H1 (cell line): Measurements from ENCODE around the gene GPSM1. TPM values are rescaled to one million over a fixed set of nuclear protein-coding genes. Genes with fewer than 3 reads are reported as not detected.

Experiments used
- CTCF ChIA-PET: fragments of 300-600 bp; sonication (Branson Sonifier 250); formaldehyde crosslinking; loops from one replicate; lab custom pipeline; 2021; ENCODE audit not compliant: partially characterized antibody; lab: Charles Lee
- POLR2A ChIA-PET: fragments of 300-600 bp; sonication (Branson Sonifier 250); formaldehyde crosslinking; loops from one replicate; lab custom pipeline; 2021; ENCODE audit warnings: inconsistent platforms; ENCODE audit not compliant: partially characterized antibody; lab: Charles Lee
- DNase-seq, 2 experiments: peaks; one replicate each; pipeline versions ENCODE4 v3.0.0 to v3.0.0-alpha.2; 2010 to 2022; ENCODE audit warnings: low spot score in 2 of 2, low read depth in 1 of 2, mixed read lengths in 1 of 2
- FAIRE-seq: peaks from 2 replicates; lab custom pipeline; 2011; peaks lifted over from hg19 to GRCh38; lab: Jason Lieb, UNC
- H2AFZ ChIP-seq: 2 replicates; pipeline ENCODE4 v1.8.1; 2012; ENCODE audit warnings: low read length, inconsistent platforms
- H2AK5ac ChIP-seq: 2 replicates; pipeline ENCODE4 v1.6.1; 2013; ENCODE audit warnings: low read depth, low read length
- H2BK120ac ChIP-seq: replicated peaks from 2 replicates; pipeline ENCODE3; 2013; ENCODE audit warnings: low read depth, low read length, inconsistent platforms
- H2BK12ac ChIP-seq: 2 replicates; pipeline ENCODE4 v1.6.1; 2013; ENCODE audit warnings: low read depth, low read length
- H2BK15ac ChIP-seq: 2 replicates; pipeline ENCODE4 v1.6.1; 2013; ENCODE audit warnings: low read length
- H2BK20ac ChIP-seq: 2 replicates; pipeline ENCODE4 v1.6.1; 2013; ENCODE audit warnings: low read length
- H2BK5ac ChIP-seq: 2 replicates; pipeline ENCODE4 v1.6.1; 2013; ENCODE audit warnings: low read depth, low read length
- H3K14ac ChIP-seq: 2 replicates; pipeline ENCODE4 v1.6.1; 2013; ENCODE audit warnings: inconsistent platforms; ENCODE audit not compliant: insufficient read length
- H3K18ac ChIP-seq: 2 replicates; pipeline ENCODE4 v1.6.1; 2013; ENCODE audit warnings: low read length; ENCODE audit errors: extremely low read depth
- H3K23ac ChIP-seq: 2 replicates; pipeline ENCODE4 v1.6.1; 2013; ENCODE audit warnings: inconsistent platforms; ENCODE audit not compliant: insufficient read length
- H3K23me2 ChIP-seq: 2 replicates; pipeline ENCODE4 v1.6.1; 2013; ENCODE audit warnings: low read depth, low read length
- H3K27ac ChIP-seq: 2 replicates; pipeline ENCODE4 v1.6.1; 2011; ENCODE audit warnings: low read depth, low read length, inconsistent platforms
- H3K27me3 ChIP-seq, 4 experiments: replicated peaks in 1 of 4; 1 replicate in 1 of 4; 2 replicates in 3 of 4; pipeline versions ENCODE4 v1.6.1 to v1.8.1; 2011 to 2013; ENCODE audit warnings: low read length in 3 of 4, mild to moderate bottlenecking in 3 of 4, inconsistent platforms in 2 of 4, mixed read lengths in 2 of 4, moderate library complexity in 1 of 4; ENCODE audit not compliant: control insufficient read depth in 3 of 4, insufficient read depth in 3 of 4; ENCODE audit errors: extremely low read depth in 1 of 4
- H3K36me3 ChIP-seq, 4 experiments: 2 replicates each; pipeline versions ENCODE4 v1.6.1 to v1.8.1; 2011 to 2013; ENCODE audit warnings: mild to moderate bottlenecking in 4 of 4, low read length in 3 of 4, moderate library complexity in 2 of 4, control low read depth in 1 of 4, inconsistent platforms in 1 of 4; ENCODE audit not compliant: insufficient read depth in 4 of 4, control insufficient read depth in 2 of 4
- H3K4ac ChIP-seq: replicated peaks from 2 replicates; pipeline ENCODE3; 2013; ENCODE audit warnings: low read length, low read depth, mixed read lengths, inconsistent platforms; ENCODE audit not compliant: insufficient read length
- H3K4me1 ChIP-seq, 4 experiments: replicated peaks in 1 of 4; 1 replicate in 1 of 4; 2 replicates in 3 of 4; pipeline versions ENCODE4 v1.6.1 to v1.8.1; 2011 to 2013; ENCODE audit warnings: low read length in 3 of 4, inconsistent platforms in 2 of 4, mixed read lengths in 1 of 4; ENCODE audit not compliant: insufficient read depth in 4 of 4, control insufficient read depth in 3 of 4
- H3K4me2 ChIP-seq, 2 experiments: 2 replicates each; pipeline versions ENCODE4 v1.6.1 to v1.8.1; 2011 to 2013; ENCODE audit warnings: low read depth in 2 of 2, low read length in 2 of 2, control low read depth in 1 of 2, inconsistent platforms in 1 of 2, mild to moderate bottlenecking in 1 of 2; ENCODE audit not compliant: insufficient read depth in 1 of 2
- H3K4me3 ChIP-seq, 4 experiments: fragments of 200-600, 300-600 bp in 1 of 4; sonication (generic), shearing (Covaris generic), sonication (Bioruptor Twin) in 1 of 4; 2 replicates each; pipeline versions ENCODE4 v1.5.1 to v1.8.1; 2011 to 2016; ENCODE audit warnings: low read length in 4 of 4, low read depth in 3 of 4, control low read depth in 2 of 4, inconsistent platforms in 2 of 4, mild to moderate bottlenecking in 2 of 4, mixed read lengths in 1 of 4, moderate library complexity in 1 of 4; ENCODE audit not compliant: insufficient read depth in 2 of 4; ENCODE audit errors: extremely low read depth in 1 of 4
- H3K56ac ChIP-seq: replicated peaks from 2 replicates; pipeline ENCODE3; 2013; ENCODE audit warnings: low read depth, mild to moderate bottlenecking, mixed read lengths, low read length, inconsistent platforms; ENCODE audit not compliant: insufficient read length
- H3K79me1 ChIP-seq: 2 replicates; pipeline ENCODE4 v1.6.1; 2013; ENCODE audit warnings: low read depth, low read length, control low read depth
- H3K79me2 ChIP-seq, 2 experiments: 2 replicates each; pipeline versions ENCODE4 v1.6.1 to v1.8.1; 2012 to 2013; ENCODE audit warnings: low read length in 2 of 2, mild to moderate bottlenecking in 2 of 2, inconsistent platforms in 1 of 2; ENCODE audit not compliant: insufficient read depth in 2 of 2, control insufficient read depth in 1 of 2
- H3K9ac ChIP-seq, 4 experiments: replicated peaks in 1 of 4; 1 replicate in 1 of 4; 2 replicates in 3 of 4; pipeline versions ENCODE4 v1.6.1 to v1.8.1; 2011 to 2013; ENCODE audit warnings: low read depth in 3 of 4, low read length in 3 of 4, control low read depth in 2 of 4, mild to moderate bottlenecking in 2 of 4, moderate library complexity in 2 of 4, inconsistent platforms in 1 of 4; ENCODE audit errors: extremely low read depth in 1 of 4
- H3K9me3 ChIP-seq, 2 experiments: 2 replicates each; pipeline versions ENCODE4 v1.6.1 to v1.8.1; 2012 to 2013; ENCODE audit warnings: mild to moderate bottlenecking in 2 of 2, moderate library complexity in 2 of 2, control low read depth in 1 of 2, inconsistent platforms in 1 of 2, low read depth in 1 of 2, low read length in 1 of 2, mixed read lengths in 1 of 2; ENCODE audit not compliant: insufficient read depth in 2 of 2
- H4K20me1 ChIP-seq, 2 experiments: replicated peaks in 1 of 2; 2 replicates each; pipeline versions ENCODE3 to v1.8.1; 2011 to 2013; ENCODE audit warnings: inconsistent platforms in 2 of 2, low read length in 2 of 2, mild to moderate bottlenecking in 1 of 2; ENCODE audit not compliant: insufficient read depth in 2 of 2, control insufficient read depth in 1 of 2
- H4K5ac ChIP-seq: 2 replicates; pipeline ENCODE4 v1.6.1; 2013; ENCODE audit warnings: low read length, low read depth, mixed read lengths, inconsistent platforms; ENCODE audit not compliant: insufficient read length
- H4K8ac ChIP-seq: 2 replicates; pipeline ENCODE4 v1.8.0; 2013; ENCODE audit warnings: mild to moderate bottlenecking, moderate library complexity, low read length, inconsistent platforms; ENCODE audit not compliant: insufficient read depth; ENCODE audit errors: extremely low read depth
- H4K91ac ChIP-seq: replicated peaks from 2 replicates; pipeline ENCODE3; 2013; ENCODE audit warnings: low read length, mixed read lengths, inconsistent platforms; ENCODE audit not compliant: insufficient read length
- BCL11A ChIP-seq, 2 experiments: IDR thresholded peaks; one replicate each; pipeline ENCODE4 v1.6.1; 2011; ENCODE audit warnings: low read depth in 2 of 2, low read length in 2 of 2, mild to moderate bottlenecking in 2 of 2
- CHD1 ChIP-seq: IDR thresholded peaks from 2 replicates; pipeline ENCODE4 v1.6.1; 2012; ENCODE audit warnings: low read depth, low read length, improper control_type of control experiment
- GABPA ChIP-seq: IDR thresholded peaks from 2 replicates; pipeline ENCODE4 v1.6.1; 2011; ENCODE audit warnings: mild to moderate bottlenecking, low read length, moderate library complexity, borderline replicate concordance; ENCODE audit not compliant: insufficient read depth
- GTF2F1 ChIP-seq: IDR thresholded peaks from 2 replicates; pipeline ENCODE4 v1.6.1; 2012; ENCODE audit warnings: low read depth, low read length, improper control_type of control experiment, borderline replicate concordance
- KDM4A ChIP-seq: IDR thresholded peaks from one replicate; pipeline ENCODE4 v1.7.1; 2012; ENCODE audit warnings: low read depth, mild to moderate bottlenecking, moderate library complexity, low read length, inconsistent platforms; ENCODE audit not compliant: severe bottlenecking
- SIN3A ChIP-seq, 2 experiments: IDR thresholded peaks in 1 of 2; conservative IDR thresholded peaks in 1 of 2; 2 replicates each; pipeline ENCODE4 v1.6.1; 2011 to 2012; ENCODE audit warnings: low read length in 2 of 2, improper control_type of control experiment in 1 of 2, low read depth in 1 of 2, mild to moderate bottlenecking in 1 of 2
- SUZ12 ChIP-seq: fragments of 200-600 bp; sonication (generic); IDR thresholded peaks from 2 replicates; pipeline ENCODE4 v1.6.1; 2012; ENCODE audit warnings: mild to moderate bottlenecking, inconsistent platforms, low read length, moderate library complexity, mixed read lengths
- WGBS, 2 experiments: shearing (Covaris generic) in 1 of 2; methylation state at CpG; one replicate each; pipeline versions ENCODE4 v1.1.6 to v1.1.7; 2013 to 2015; ENCODE audit warnings: low lambda C conversion rate in 2 of 2, mixed read lengths in 2 of 2, inconsistent platforms in 1 of 2, low coverage in 1 of 2, missing lambda C conversion rate in 1 of 2; ENCODE audit not compliant: insufficient replicate concordance in 2 of 2, insufficient coverage in 1 of 2, insufficient read length in 1 of 2; ENCODE audit errors: extremely low coverage in 1 of 2, missing lambda C conversion rate in 1 of 2; 5-methylcytosine and 5-hydroxymethylcytosine counted together
- polyA plus RNA-seq, 7 experiments: library from polyadenylated mRNA; depleted of rRNA in 3 of 7; stranded (reverse) in 5 of 7; unstranded in 2 of 7; fragments of >200 nt in 5 of 7; fragments of 200-250 nt in 2 of 7; gene quantifications; 1 replicate in 5 of 7; 2 replicates in 1 of 7; 4 replicates in 1 of 7; pipeline versions ENCODE4 v1.2.1 to v1.2.3, GENCODE V29; 2011 to 2013; ENCODE audit warnings: missing spikeins in 2 of 7, mixed read lengths in 2 of 7
- total RNA-seq: library from RNA; stranded (reverse); fragmentation: NEBNext Ultra II Directional; extraction: Animal tissue kit (Norgen Biotek cat#: 25700); gene quantifications from 2 replicates; pipeline ENCODE4 v1.2.1, GENCODE V29; 2021

GPSM1 gene
- total and polyA plus RNA-seq, 2 of the 8 experiments (the other 6 are each of a cell fraction or from before 2014, with no cell fraction given) = 12.8 to 18.0 TPM

DNA sequence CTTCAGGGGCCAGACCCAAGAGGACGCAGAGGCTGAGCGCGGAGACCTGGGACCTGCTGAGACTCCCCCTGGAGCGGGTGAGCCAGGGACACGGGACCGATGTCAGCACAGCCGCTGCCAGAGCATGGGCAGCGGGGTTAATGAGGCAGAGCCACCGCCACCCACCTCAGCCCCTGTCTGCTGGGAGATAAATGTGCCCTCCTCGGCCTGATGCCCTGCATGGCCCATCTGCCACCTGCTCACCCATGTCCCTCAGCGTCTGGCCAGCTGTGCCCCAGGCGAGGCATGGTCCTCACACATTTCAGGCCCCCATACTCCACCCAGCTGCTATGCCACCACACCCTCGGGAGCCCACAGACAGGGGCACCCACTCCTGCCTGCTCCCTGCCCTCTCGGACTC, 21.4 kb downstream of the GPSM1 start:
- Histone ChIP-seq H2AFZ (no peak overlapping the region), H3K4ac (peak overlapping the region; percentile 38), H3K4me3 (no peak overlapping the region), H3K23ac (no peak overlapping the region), H3K9ac (no peak overlapping the region), H2BK5ac (no peak overlapping the region), H4K91ac (no peak overlapping the region), H4K20me1 (no peaks in the 10 kb centered on the region), H3K9me3 (no peaks in the 10 kb centered on the region), H3K23me2 (0 out of 2 replicates have a peak, but pooled peaks cover 2% of the 10 kb centered on the region), H3K79me2 (no peaks in the 10 kb centered on the region), H3K4me2 (no peak overlapping the region), H4K8ac (no peak overlapping the region), H3K27ac (no peak overlapping the region), H3K4me1 (peaks cover 0 to 9% (median 2%) of the 10 kb centered on the region in 4 experiments; a peak in 4 of 7 replicates), H3K56ac (no peak overlapping the region), H2AK5ac (no peak overlapping the region), H2BK12ac (no peak overlapping the region), H3K79me1 (no peaks in the 10 kb centered on the region), H3K18ac (no peak overlapping the region), H3K14ac (no peak overlapping the region), H2BK120ac (no peak overlapping the region), H2BK15ac (no peak overlapping the region), H4K5ac (no peak overlapping the region), H3K36me3 (no peaks in the 10 kb centered on the region), H2BK20ac (no peak overlapping the region), H3K27me3 (no peaks in the 10 kb centered on the region; a peak in 2 of 7 replicates)
- FAIRE-seq (no peak), DNase-seq (no peak)
- CTCF ChIA-PET = interaction anchor here (7.9 kb wide), 1 partner anchor 15 kb away, joined by 80 read pairs; the partner anchor contains the start of gene DNLZ
- WGBS, 2 experiments = 91% methylated on average over 14 of the region's 14 CpGs; no CpG with 5 or more reads in 1 of the 2 experiments
- POLR2A ChIA-PET = interaction anchor here (8.0 kb wide), 1 partner anchor 13 kb away, joined by 137 read pairs; the partner anchor contains the start of gene DNLZ
- no peak for TF ChIP-seq BCL11A (IDR thresholded peaks at IDR 0.05; ENCODE audit: low read depth in 2 of 2, low read length in 2 of 2)
- TF ChIP-seq KDM4A = no peak
- TF ChIP-seq SUZ12 = no peak
- TF ChIP-seq SIN3A (conservative IDR thresholded peaks at IDR 0.05 in 1 of 2, IDR thresholded peaks at IDR 0.05 in 1 of 2; ENCODE audit: low read depth in 1 of 2, low read length in 2 of 2) = no peak
- no peak for TF ChIP-seq GTF2F1
- TF ChIP-seq CHD1 = no peak
- TF ChIP-seq GABPA = no peak
